Gastrocnemius medialis (tissue), 4 donors: ENCODE results near the gene DSG3.

Source experiments
- POLR2A ChIP-seq, 2 donors: fragments of 450-650 bp; IDR thresholded peaks; one replicate each; pipeline ENCODE4 v1.6.1; 2017; ENCODE audit warnings: antibody characterized with exemption in 2 of 2, mild to moderate bottlenecking in 2 of 2, moderate library complexity in 2 of 2
- TF ChIP-seq, protein P1 (sequence below), 5 experiments: fragments of 450-650 bp in 3 of 5; fragments of 200-600 bp in 2 of 5; sonication (generic) in 2 of 5; IDR thresholded peaks in 4 of 5; conservative IDR thresholded peaks in 1 of 5; 1 replicate in 4 of 5; 2 replicates in 1 of 5; pipeline ENCODE4 v1.5.1; 2016 to 2019; ENCODE audit warnings: antibody characterized with exemption in 5 of 5, mild to moderate bottlenecking in 3 of 5, moderate library complexity in 3 of 5

GRCh38 chr18:31510319-31510718 lies 62.8 kb downstream of the DSG3 start:
- TF ChIP-seq, protein P1, sequence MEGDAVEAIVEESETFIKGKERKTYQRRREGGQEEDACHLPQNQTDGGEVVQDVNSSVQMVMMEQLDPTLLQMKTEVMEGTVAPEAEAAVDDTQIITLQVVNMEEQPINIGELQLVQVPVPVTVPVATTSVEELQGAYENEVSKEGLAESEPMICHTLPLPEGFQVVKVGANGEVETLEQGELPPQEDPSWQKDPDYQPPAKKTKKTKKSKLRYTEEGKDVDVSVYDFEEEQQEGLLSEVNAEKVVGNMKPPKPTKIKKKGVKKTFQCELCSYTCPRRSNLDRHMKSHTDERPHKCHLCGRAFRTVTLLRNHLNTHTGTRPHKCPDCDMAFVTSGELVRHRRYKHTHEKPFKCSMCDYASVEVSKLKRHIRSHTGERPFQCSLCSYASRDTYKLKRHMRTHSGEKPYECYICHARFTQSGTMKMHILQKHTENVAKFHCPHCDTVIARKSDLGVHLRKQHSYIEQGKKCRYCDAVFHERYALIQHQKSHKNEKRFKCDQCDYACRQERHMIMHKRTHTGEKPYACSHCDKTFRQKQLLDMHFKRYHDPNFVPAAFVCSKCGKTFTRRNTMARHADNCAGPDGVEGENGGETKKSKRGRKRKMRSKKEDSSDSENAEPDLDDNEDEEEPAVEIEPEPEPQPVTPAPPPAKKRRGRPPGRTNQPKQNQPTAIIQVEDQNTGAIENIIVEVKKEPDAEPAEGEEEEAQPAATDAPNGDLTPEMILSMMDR (IDR thresholded peaks at IDR 0.05 in 4 of 5, conservative IDR thresholded peaks at IDR 0.05 in 1 of 5), result no peak
- TF ChIP-seq POLR2A (IDR thresholded peaks at IDR 0.05), result no peak
